Esophagus squamous epithelium (tissue), 4 donors: ENCODE data around the gene CDKAL1.

Experiments used
- POLR2A ChIP-seq, 4 donors: fragments of 450-650 bp; IDR thresholded peaks; one replicate each; pipeline ENCODE4 v1.6.1; 2017; ENCODE audit warnings: antibody characterized with exemption in 4 of 4, mild to moderate bottlenecking in 4 of 4, moderate library complexity in 3 of 4
- TF ChIP-seq, protein P1 (sequence below), 6 experiments: fragments of 450-650 bp in 4 of 6; fragments of 200-600 bp in 2 of 6; sonication (generic) in 2 of 6; IDR thresholded peaks; one replicate each; pipeline ENCODE4 v1.5.1; 2016 to 2019; ENCODE audit warnings: antibody characterized with exemption in 6 of 6, mild to moderate bottlenecking in 4 of 6, moderate library complexity in 4 of 6

DNA sequence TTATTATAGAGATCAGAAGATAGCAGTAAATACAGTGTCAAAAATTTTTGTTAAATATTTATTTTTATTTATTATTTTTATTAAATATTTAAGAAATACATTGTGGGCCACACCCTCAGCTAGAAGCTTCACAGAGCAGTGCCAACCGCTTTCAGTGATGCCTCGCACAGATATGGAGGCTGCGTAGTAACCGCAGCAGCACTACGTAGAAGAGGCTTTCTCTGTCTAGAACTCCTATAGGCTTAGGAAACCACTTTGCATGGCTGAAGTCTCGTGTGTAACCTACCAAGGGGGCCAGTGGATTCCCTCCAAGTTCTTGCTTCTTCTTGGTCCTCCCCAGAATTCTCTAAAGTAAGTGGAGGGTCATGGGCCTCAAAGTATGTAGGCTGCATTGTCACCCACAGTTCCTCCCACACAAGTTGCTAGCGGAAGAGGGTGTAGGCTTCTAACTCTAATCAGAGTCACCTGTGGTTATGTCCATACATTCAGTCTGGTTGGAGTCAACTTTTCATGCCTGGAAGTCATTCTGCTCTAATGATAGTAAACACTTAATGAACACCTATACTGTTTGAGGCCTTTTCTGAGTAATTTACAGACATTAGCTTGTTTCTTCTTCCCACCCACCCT lies 285.6 kb downstream of the CDKAL1 start:
- TF ChIP-seq, protein P1, sequence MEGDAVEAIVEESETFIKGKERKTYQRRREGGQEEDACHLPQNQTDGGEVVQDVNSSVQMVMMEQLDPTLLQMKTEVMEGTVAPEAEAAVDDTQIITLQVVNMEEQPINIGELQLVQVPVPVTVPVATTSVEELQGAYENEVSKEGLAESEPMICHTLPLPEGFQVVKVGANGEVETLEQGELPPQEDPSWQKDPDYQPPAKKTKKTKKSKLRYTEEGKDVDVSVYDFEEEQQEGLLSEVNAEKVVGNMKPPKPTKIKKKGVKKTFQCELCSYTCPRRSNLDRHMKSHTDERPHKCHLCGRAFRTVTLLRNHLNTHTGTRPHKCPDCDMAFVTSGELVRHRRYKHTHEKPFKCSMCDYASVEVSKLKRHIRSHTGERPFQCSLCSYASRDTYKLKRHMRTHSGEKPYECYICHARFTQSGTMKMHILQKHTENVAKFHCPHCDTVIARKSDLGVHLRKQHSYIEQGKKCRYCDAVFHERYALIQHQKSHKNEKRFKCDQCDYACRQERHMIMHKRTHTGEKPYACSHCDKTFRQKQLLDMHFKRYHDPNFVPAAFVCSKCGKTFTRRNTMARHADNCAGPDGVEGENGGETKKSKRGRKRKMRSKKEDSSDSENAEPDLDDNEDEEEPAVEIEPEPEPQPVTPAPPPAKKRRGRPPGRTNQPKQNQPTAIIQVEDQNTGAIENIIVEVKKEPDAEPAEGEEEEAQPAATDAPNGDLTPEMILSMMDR (IDR thresholded peaks at IDR 0.05) = no peak
- TF ChIP-seq POLR2A (IDR thresholded peaks at IDR 0.05) = no peak
